Measurements from ENCODE around the gene PRDX5. TPM values are rescaled to one million over a fixed set of nuclear protein-coding genes. Genes with fewer than 3 reads are reported as not detected.

The PRDX5 gene
- total and polyA plus RNA-seq, 9 of the 15 experiments (the other 6 are each of a cell fraction or from before 2014, with no cell fraction given) = 40.8 to 327 (median 204) TPM

DNA sequence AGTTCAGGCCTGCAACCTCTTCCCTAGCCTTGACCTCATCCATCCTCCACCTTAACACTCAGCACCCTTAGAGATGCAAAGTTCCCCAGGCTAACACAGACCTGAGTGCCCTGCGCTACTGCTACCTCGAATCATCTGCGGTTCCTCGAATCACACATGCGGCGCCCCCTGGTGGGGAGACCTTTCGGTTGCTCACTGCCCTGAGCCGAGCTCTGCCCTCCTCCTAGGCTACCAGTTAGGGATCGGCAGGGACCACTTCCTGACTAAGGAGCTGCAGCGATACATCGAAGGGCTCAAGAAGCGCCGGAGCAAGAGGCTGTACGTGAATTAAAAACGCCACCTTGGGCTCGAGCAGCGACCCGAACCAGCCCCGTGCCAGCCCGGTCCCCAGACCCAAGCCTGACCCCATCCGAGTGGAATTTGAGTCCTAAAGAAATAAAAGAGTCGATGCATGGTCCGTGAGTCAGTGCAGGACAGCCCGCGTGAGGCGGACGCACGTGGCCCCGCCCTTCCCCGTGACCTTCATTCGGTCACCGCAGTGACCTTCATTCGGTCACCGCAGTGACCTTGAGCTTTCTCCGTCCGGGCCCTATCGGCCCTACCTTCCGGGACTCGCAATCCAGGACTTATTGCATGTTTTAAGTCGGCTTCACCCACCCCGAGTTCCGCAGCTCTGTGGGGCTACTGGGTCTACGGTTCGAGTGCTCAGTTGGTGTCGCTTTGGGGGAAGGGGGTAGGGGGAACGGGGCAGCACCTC lies 13.4 kb upstream of the PRDX5 start (continued):
- peak; percentile 37; the same call in 1 of the 2 replicates for TF ChIP-seq ZNF75A (CRISPR knock-in tag; IDR thresholded peaks at IDR 0.05)
- TF ChIP-seq KAT2B (IDR thresholded peaks at IDR 0.05; ENCODE audit: low read depth, low read length) = no peak
- peak; percentile 45; the same call in 1 of the 2 replicates for TF ChIP-seq ARID1B (IDR thresholded peaks at IDR 0.05)
- TF ChIP-seq ZNF707 (CRISPR knock-in tag; conservative IDR thresholded peaks at IDR 0.05) = no peak
- no peak for TF ChIP-seq SAP30 (IDR thresholded peaks at IDR 0.05; ENCODE audit: borderline replicate concordance, insufficient read depth, low read depth, low read length, poor library complexity, severe bottlenecking)
- TF ChIP-seq CHD1 (IDR thresholded peaks at IDR 0.05; ENCODE audit: low read length) = peak; percentile 58
- no peak for TF ChIP-seq PTBP1 (IDR thresholded peaks at IDR 0.05; ENCODE audit: low read depth, low read length)
- no peak for TF ChIP-seq POLR3G (IDR thresholded peaks at IDR 0.05; ENCODE audit: extremely low read depth, insufficient read length, insufficient replicate concordance)
- TF ChIP-seq CBFB (CRISPR knock-in tag; IDR thresholded peaks at IDR 0.05) = peak; percentile 83
- TF ChIP-seq L3MBTL2 (IDR thresholded peaks at IDR 0.05) = peak; percentile 89
- TF ChIP-seq, protein P1, sequence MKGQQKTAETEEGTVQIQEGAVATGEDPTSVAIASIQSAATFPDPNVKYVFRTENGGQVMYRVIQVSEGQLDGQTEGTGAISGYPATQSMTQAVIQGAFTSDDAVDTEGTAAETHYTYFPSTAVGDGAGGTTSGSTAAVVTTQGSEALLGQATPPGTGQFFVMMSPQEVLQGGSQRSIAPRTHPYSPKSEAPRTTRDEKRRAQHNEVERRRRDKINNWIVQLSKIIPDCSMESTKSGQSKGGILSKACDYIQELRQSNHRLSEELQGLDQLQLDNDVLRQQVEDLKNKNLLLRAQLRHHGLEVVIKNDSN (CRISPR knock-in tag; IDR thresholded peaks at IDR 0.05) = peak; percentile 82
- TF ChIP-seq ZNF76 (CRISPR knock-in tag; IDR thresholded peaks at IDR 0.05; ENCODE audit: borderline replicate concordance) = no peak
- TF ChIP-seq, protein P2, sequence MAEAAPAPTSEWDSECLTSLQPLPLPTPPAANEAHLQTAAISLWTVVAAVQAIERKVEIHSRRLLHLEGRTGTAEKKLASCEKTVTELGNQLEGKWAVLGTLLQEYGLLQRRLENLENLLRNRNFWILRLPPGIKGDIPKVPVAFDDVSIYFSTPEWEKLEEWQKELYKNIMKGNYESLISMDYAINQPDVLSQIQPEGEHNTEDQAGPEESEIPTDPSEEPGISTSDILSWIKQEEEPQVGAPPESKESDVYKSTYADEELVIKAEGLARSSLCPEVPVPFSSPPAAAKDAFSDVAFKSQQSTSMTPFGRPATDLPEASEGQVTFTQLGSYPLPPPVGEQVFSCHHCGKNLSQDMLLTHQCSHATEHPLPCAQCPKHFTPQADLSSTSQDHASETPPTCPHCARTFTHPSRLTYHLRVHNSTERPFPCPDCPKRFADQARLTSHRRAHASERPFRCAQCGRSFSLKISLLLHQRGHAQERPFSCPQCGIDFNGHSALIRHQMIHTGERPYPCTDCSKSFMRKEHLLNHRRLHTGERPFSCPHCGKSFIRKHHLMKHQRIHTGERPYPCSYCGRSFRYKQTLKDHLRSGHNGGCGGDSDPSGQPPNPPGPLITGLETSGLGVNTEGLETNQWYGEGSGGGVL (CRISPR knock-in tag; IDR thresholded peaks at IDR 0.05) = no peak
- TF ChIP-seq, protein P3, sequence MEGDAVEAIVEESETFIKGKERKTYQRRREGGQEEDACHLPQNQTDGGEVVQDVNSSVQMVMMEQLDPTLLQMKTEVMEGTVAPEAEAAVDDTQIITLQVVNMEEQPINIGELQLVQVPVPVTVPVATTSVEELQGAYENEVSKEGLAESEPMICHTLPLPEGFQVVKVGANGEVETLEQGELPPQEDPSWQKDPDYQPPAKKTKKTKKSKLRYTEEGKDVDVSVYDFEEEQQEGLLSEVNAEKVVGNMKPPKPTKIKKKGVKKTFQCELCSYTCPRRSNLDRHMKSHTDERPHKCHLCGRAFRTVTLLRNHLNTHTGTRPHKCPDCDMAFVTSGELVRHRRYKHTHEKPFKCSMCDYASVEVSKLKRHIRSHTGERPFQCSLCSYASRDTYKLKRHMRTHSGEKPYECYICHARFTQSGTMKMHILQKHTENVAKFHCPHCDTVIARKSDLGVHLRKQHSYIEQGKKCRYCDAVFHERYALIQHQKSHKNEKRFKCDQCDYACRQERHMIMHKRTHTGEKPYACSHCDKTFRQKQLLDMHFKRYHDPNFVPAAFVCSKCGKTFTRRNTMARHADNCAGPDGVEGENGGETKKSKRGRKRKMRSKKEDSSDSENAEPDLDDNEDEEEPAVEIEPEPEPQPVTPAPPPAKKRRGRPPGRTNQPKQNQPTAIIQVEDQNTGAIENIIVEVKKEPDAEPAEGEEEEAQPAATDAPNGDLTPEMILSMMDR (IDR thresholded peaks at IDR 0.05 in 2 of 3, conservative IDR thresholded peaks at IDR 0.05 in 1 of 3; ENCODE audit: insufficient read depth in 2 of 3, low read depth in 1 of 3, low read length in 3 of 3) = peak; percentile 84 to 94 (median 87)
